Astrocyte (in vitro differentiated cells and primary cell): Measurements from ENCODE around the gene RNF180.

Experiments used
- EZH2 ChIP-seq: IDR thresholded peaks from 2 replicates; pipeline ENCODE4 v1.6.1; 2012; ENCODE audit warnings: mild to moderate bottlenecking, low read length, inconsistent platforms; ENCODE audit not compliant: insufficient read depth
- TF ChIP-seq, protein P1 (sequence below): IDR thresholded peaks from 2 replicates; pipeline ENCODE4 v1.5.1; 2011; ENCODE audit warnings: low read depth, mild to moderate bottlenecking, inconsistent platforms, low read length, moderate library complexity; ENCODE audit not compliant: insufficient read depth

- TF ChIP-seq, protein P1, sequence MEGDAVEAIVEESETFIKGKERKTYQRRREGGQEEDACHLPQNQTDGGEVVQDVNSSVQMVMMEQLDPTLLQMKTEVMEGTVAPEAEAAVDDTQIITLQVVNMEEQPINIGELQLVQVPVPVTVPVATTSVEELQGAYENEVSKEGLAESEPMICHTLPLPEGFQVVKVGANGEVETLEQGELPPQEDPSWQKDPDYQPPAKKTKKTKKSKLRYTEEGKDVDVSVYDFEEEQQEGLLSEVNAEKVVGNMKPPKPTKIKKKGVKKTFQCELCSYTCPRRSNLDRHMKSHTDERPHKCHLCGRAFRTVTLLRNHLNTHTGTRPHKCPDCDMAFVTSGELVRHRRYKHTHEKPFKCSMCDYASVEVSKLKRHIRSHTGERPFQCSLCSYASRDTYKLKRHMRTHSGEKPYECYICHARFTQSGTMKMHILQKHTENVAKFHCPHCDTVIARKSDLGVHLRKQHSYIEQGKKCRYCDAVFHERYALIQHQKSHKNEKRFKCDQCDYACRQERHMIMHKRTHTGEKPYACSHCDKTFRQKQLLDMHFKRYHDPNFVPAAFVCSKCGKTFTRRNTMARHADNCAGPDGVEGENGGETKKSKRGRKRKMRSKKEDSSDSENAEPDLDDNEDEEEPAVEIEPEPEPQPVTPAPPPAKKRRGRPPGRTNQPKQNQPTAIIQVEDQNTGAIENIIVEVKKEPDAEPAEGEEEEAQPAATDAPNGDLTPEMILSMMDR = no peak
- TF ChIP-seq EZH2 = no peak
Observed at GRCh38 chr5:64285188-64286130, 119.8 kb downstream of the RNF180 start.
